ENCODE data around the gene DICER1.
"Not testable (repeated sequence)": the region's sequence is repeated elsewhere in the genome, so short reads cannot be mapped to it uniquely, and the experiment has no call there.

Gene DICER1

GRCh38 chr14:95150910-95151309 is 6.4 kb downstream of the DICER1 start:
- no peak for DNase-seq (ENCODE audit: low spot score)

- DNase-seq (ENCODE audit: low spot score) = no peak
Observed at GRCh38 chr14:95149441-95149840, 7.9 kb downstream of the DICER1 start.

GRCh38 chr14:95147597-95147996 is 9.7 kb downstream of the DICER1 start:
- no peak for DNase-seq (ENCODE audit: low spot score)

GRCh38 chr14:95146079-95146771 is 11.1 kb downstream of the DICER1 start:
- no peak for DNase-seq (ENCODE audit: low spot score)

- DNase-seq (ENCODE audit: low spot score) = no peak
Observed at GRCh38 chr14:95144849-95145248, 12.5 kb downstream of the DICER1 start.

GRCh38 chr14:95143808-95144620 is 13.3 kb downstream of the DICER1 start:
- no peak for DNase-seq (ENCODE audit: low spot score)

GRCh38 chr14:95142208-95142607 is 15.1 kb downstream of the DICER1 start:
- DNase-seq (ENCODE audit: low spot score) = no peak

GRCh38 chr14:95141684-95142083 is 15.6 kb downstream of the DICER1 start:
- DNase-seq (ENCODE audit: low spot score) = no peak

- DNase-seq (ENCODE audit: low spot score) = no peak
Observed at GRCh38 chr14:95140060-95140858, 17.1 kb downstream of the DICER1 start.

- no peak for DNase-seq (ENCODE audit: low spot score)
Observed at GRCh38 chr14:95138876-95139275, 18.5 kb downstream of the DICER1 start.

- DNase-seq (ENCODE audit: low spot score) = not testable (repeated sequence)
Observed at GRCh38 chr14:95138455-95138854, 18.9 kb downstream of the DICER1 start.

GRCh38 chr14:95137804-95138167 is 19.5 kb downstream of the DICER1 start:
- DNase-seq (ENCODE audit: low spot score) = no peak

- DNase-seq (ENCODE audit: low spot score) = no peak
Observed at GRCh38 chr14:95137164-95137803, 20.0 kb downstream of the DICER1 start.

GRCh38 chr14:95136631-95137030 is 20.7 kb downstream of the DICER1 start:
- DNase-seq (ENCODE audit: low spot score) = no peak

- DNase-seq (ENCODE audit: low spot score) = no peak
Observed at GRCh38 chr14:95134304-95134933, 22.9 kb downstream of the DICER1 start.

- DNase-seq (ENCODE audit: low spot score) = no peak
Observed at GRCh38 chr14:95133282-95133681, 24.0 kb downstream of the DICER1 start.

GRCh38 chr14:95132760-95133159 is 24.6 kb downstream of the DICER1 start:
- DNase-seq (ENCODE audit: low spot score) = no peak

GRCh38 chr14:95130549-95130948 is 26.8 kb downstream of the DICER1 start:
- DNase-seq (ENCODE audit: low spot score) = no peak

GRCh38 chr14:95128140-95128539 is 29.2 kb downstream of the DICER1 start:
- no peak for DNase-seq (ENCODE audit: low spot score)

- DNase-seq (ENCODE audit: low spot score) = no peak
Observed at GRCh38 chr14:95127531-95127911, 29.8 kb downstream of the DICER1 start.

- no peak for DNase-seq (ENCODE audit: low spot score)
Observed at GRCh38 chr14:95126906-95127530, 30.3 kb downstream of the DICER1 start.
